ENCODE data around the gene MTCP1. TPM values are rescaled to one million over a fixed set of nuclear protein-coding genes. Genes with fewer than 3 reads are reported as not detected.
A peak's percentile ranks its signal among the peaks of the same experiment; 100 is the strongest.

MTCP1 gene
- total and polyA plus RNA-seq, 10 of the 15 experiments (the other 5 are each of a cell fraction or from before 2014, with no cell fraction given): 16.6 to 74.0 (median 30.9) TPM

- TF ChIP-seq TCF7 (IDR thresholded peaks at IDR 0.05; ENCODE audit: borderline replicate concordance) (no peak), YY1 (IDR thresholded peaks at IDR 0.05; ENCODE audit: low read depth, low read length) (peak; percentile 93), MAX (IDR thresholded peaks at IDR 0.05; ENCODE audit: low read depth, low read length) (no peak), HCFC1 (IDR thresholded peaks at IDR 0.05; ENCODE audit: low read length) (no peak), LARP7 (IDR thresholded peaks at IDR 0.05) (no peak), JUNB (IDR thresholded peaks at IDR 0.05) (no peak), PML (IDR thresholded peaks at IDR 0.05; ENCODE audit: low read length) (peak; percentile 17; the same call in 1 of the 2 replicates), CTCF (IDR thresholded peaks at IDR 0.05 in 2 of 3, conservative IDR thresholded peaks at IDR 0.05 in 1 of 3; ENCODE audit: control insufficient read depth in 2 of 3, extremely low read depth in 1 of 3, insufficient read depth in 1 of 3, low read depth in 3 of 3, low read length in 3 of 3) (no peak), KDM1A (IDR thresholded peaks at IDR 0.05; ENCODE audit: borderline replicate concordance) (no peak), HSF1 (IDR thresholded peaks at IDR 0.05; ENCODE audit: low read depth, low read length) (no peak), PKNOX1 (IDR thresholded peaks at IDR 0.05) (no peak), POLR2AphosphoS5 (IDR thresholded peaks at IDR 0.05; ENCODE audit: low read length) (peak; percentile 64; the same call in 1 of the 2 replicates), BCL11A (IDR thresholded peaks at IDR 0.05; ENCODE audit: low read depth, low read length) (no peak), NFXL1 (IDR thresholded peaks at IDR 0.05; ENCODE audit: borderline replicate concordance) (no peak), ZNF24 (IDR thresholded peaks at IDR 0.05) (no peak), CHD1 (IDR thresholded peaks at IDR 0.05; ENCODE audit: low read depth, low read length) (no peak), CREB1 (IDR thresholded peaks at IDR 0.05; ENCODE audit: low read depth) (peak; percentile 3; the same call in 1 of the 2 replicates), PRDM15 (CRISPR knock-in tag; IDR thresholded peaks at IDR 0.05) (no peak), SRF (IDR thresholded peaks at IDR 0.05; ENCODE audit: low read depth in 2 of 2, low read length in 2 of 2) (no peak), RFX5 (IDR thresholded peaks at IDR 0.05; ENCODE audit: low read depth, low read length) (no peak)
Observed at GRCh38 chrX:155070975-155071693, at the start of gene MTCP1, which contains the start of the genes BRCC3 and CMC4 (continued).

Measured in GM12878 (cell line).